BJ (cell line): ENCODE results near the gene MRGPRG. TPM values are rescaled to one million over a fixed set of nuclear protein-coding genes. Genes with fewer than 3 reads are reported as not detected.

Experiments
- CTCF ChIA-PET: fragments of 350-600 bp; formaldehyde crosslinking; extraction: SDS; loops from one replicate; lab custom pipeline; 2021; ENCODE audit warnings: antibody characterized with exemption, inconsistent platforms; lab: Yijun Ruan, JAX
- POLR2A ChIA-PET: fragments of 300-600 bp; sonication (Branson Sonifier 250); formaldehyde crosslinking; extraction: SDS; loops from one replicate; lab custom pipeline; 2021; ENCODE audit warnings: antibody characterized with exemption; lab: Charles Lee
- DNase-seq: peaks from one replicate; pipeline ENCODE4 v3.0.0-alpha.2; 2011; ENCODE audit warnings: low read depth
- H3K27me3 ChIP-seq: 2 replicates; pipeline ENCODE4 v1.6.0; 2011; ENCODE audit warnings: low read length; ENCODE audit not compliant: control insufficient read depth, insufficient read depth
- H3K36me3 ChIP-seq: 2 replicates; pipeline ENCODE4 v1.5.1; 2011; ENCODE audit warnings: low read length; ENCODE audit not compliant: control insufficient read depth, insufficient read depth
- H3K4me3 ChIP-seq: 2 replicates; pipeline ENCODE4 v1.5.1; 2011; ENCODE audit warnings: low read depth, mild to moderate bottlenecking, control low read depth, low read length
- polyA plus RNA-seq: library from polyadenylated mRNA; depleted of rRNA; stranded (reverse); fragments of >200 nt; gene quantifications from 2 replicates; pipeline ENCODE4 v1.2.3, GENCODE V29; 2011
- TF ChIP-seq, protein P1 (sequence below): IDR thresholded peaks from 2 replicates; pipeline ENCODE4 v1.5.1; 2011; ENCODE audit warnings: low read depth, mild to moderate bottlenecking, control low read depth, inconsistent platforms, low read length, moderate library complexity; ENCODE audit not compliant: insufficient read depth

Gene MRGPRG
- polyA plus RNA-seq, 1 experiment, result not detected

DNA sequence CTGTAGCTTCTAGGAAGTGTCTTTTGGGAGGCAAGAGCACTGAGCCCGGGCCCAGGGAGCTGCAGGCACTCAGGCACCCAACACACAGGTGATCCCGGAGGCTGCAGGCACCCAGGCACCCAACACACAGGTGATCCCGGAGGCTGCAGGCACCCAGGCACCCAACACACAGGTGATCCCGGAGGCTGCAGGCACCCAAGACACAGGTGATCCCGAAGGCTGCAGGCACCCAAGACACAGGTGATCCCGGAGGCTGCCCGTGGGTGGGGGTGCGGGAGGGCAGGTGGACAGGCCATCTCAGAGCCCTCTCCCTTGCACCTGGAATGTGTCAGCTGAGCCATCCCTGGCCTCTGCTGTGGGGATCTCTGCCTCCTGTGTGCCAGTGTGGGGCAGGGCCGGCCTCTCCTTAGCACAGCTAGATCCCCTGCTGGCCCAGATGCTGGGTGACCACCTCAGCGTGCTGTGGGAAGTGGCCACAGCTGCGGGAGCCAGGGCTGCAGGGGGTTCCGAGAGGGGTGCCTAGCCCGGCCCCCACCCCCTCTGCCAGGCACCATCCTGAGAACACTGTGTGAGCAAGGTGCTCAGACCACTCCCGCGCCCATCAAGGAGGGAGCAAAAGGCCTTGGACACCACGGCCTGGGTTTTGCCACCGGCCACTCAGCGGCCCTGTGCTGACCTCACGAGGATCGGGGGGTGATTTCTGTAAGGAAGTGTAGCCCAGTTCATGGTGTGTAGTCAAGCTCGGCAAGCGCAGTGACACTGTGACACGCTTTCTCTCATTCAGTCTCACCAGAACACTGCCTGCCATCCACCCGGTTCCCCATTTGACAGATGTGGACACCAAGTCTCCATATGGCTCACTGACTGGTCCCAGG is 14.2 kb downstream of the MRGPRG start:
- Histone ChIP-seq H3K27me3 (peaks cover 44% of the 10 kb centered on the region), H3K4me3 (no peak overlapping the region), H3K36me3 (no peaks in the 10 kb centered on the region)
- TF ChIP-seq, protein P1, sequence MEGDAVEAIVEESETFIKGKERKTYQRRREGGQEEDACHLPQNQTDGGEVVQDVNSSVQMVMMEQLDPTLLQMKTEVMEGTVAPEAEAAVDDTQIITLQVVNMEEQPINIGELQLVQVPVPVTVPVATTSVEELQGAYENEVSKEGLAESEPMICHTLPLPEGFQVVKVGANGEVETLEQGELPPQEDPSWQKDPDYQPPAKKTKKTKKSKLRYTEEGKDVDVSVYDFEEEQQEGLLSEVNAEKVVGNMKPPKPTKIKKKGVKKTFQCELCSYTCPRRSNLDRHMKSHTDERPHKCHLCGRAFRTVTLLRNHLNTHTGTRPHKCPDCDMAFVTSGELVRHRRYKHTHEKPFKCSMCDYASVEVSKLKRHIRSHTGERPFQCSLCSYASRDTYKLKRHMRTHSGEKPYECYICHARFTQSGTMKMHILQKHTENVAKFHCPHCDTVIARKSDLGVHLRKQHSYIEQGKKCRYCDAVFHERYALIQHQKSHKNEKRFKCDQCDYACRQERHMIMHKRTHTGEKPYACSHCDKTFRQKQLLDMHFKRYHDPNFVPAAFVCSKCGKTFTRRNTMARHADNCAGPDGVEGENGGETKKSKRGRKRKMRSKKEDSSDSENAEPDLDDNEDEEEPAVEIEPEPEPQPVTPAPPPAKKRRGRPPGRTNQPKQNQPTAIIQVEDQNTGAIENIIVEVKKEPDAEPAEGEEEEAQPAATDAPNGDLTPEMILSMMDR, result no peak
- POLR2A ChIA-PET, result no interaction called here
- CTCF ChIA-PET, result interaction anchor here (1.0 to 1.7 kb wide), 2 partner anchors 9 to 167 kb away, joined by 4 to 5 read pairs; no protein-coding TSS in a partner anchor
- DNase-seq, result no peak

DNA sequence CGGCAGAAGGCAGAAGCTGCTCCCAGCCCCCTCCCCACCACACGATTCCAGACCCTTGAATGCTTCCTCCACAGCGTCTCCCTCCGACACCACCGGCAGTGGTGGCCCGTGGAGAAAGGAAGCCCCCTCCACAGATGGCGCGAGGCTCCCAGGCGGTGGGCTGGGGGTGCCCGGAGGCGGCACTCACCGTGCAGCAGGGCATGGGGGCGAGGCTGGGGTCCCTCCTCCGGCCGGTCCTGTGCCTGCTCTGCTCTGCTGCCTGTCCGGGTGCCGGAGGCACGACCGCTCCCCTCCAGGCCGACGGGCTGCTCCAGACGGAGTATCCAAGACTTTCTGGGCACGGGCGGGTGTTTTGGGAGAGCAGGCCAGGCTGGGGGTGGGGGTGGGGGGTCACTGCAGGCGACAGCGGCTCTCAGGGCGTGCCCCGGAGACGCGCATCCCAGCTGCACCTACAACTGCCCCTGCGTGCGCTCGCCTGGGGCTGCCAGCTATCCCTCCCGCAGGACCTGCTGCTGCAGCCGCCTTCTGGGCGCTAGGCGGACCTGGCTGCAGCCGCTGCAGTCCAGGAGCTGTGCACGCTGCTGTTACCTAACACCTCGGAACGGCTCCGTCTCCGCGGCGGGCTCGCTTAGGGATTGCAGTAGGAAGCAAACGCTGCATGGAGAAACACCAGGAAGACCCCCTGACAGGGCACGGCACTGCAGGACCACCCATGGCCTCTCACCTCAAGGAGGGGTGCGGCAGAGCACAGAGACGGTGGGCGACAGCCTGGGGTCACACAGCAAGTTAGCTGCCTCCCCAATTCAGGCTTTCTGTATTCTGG is 15.2 kb downstream of the MRGPRG start:
- CTCF ChIA-PET, result interaction anchor here (1.0 to 1.7 kb wide), 2 partner anchors 8 to 166 kb away, joined by 4 to 5 read pairs; no protein-coding TSS in a partner anchor
- POLR2A ChIA-PET, result no interaction called here
- H3K4me3 ChIP-seq, result no peak overlapping the region
- DNase-seq, result no peak
- peaks cover 44% of the 10 kb centered on the region for H3K27me3 ChIP-seq
- TF ChIP-seq, protein P1, result no peak; the same call in 1 of the 2 replicates
- no peaks in the 10 kb centered on the region for H3K36me3 ChIP-seq

DNA sequence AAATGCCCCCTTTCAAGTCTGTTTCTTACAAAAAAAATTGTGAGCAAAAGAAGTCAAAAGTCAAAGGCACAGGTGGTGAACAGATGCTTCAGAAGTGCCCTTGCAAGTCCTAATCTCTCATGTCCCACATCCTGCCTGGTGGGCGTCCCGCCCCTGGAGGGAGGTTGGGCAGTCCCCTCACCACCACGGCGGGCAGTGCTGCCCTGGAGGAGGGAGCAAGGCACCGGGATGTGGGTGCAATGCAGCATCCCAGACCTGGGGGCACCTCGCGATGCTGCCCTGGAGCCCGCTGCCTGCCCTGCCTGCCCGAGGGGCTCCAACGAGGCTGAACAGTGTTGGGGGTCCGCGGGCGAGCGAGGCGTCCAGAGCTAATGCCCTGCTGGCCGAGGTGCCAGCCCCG is 15.9 kb downstream of the MRGPRG start:
- POLR2A ChIA-PET, result no interaction called here
- H3K4me3 ChIP-seq, result no peak overlapping the region
- CTCF ChIA-PET, result no interaction called here
- no peak for DNase-seq
- no peaks in the 10 kb centered on the region for H3K36me3 ChIP-seq
- peaks cover 44% of the 10 kb centered on the region for H3K27me3 ChIP-seq
- TF ChIP-seq, protein P1, result no peak

DNA sequence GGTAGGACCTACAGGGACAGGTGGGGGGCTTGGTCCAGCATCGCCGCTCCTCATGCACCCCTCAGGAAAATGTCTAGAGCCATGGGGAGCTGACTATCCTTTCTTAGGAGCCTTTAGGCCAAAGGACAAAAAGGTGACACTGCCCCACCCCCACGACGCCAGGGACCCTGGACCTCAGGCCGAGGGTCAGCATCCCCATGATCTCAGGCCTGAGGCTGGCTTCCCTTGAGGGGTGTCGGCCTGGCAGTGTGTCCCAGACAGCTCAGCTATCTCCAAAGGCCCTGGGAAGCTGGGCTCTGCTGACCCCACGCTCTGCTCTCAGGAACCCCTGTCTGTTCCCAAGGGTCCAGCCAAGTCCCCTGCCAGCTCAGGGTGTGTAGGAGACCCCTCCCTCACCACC is 16.3 kb downstream of the MRGPRG start:
- no peaks in the 10 kb centered on the region for H3K36me3 ChIP-seq
- CTCF ChIA-PET, result no interaction called here
- no peak overlapping the region for H3K4me3 ChIP-seq
- H3K27me3 ChIP-seq, result peaks cover 44% of the 10 kb centered on the region
- DNase-seq, result no peak
- TF ChIP-seq, protein P1, result no peak
- POLR2A ChIA-PET, result no interaction called here
